Ecto neural progenitor cell (in vitro differentiated cells): ENCODE measurements around the gene DNMT3L.
"Not testable (repeated sequence)": the region's sequence is repeated elsewhere in the genome, so short reads cannot be mapped to it uniquely, and the experiment has no call there.

ENCODE experiments used
- DNase-seq: peaks from one replicate; pipeline ENCODE4 v3.0.0-alpha.2; 2018; ENCODE audit warnings: low spot score

DNMT3L gene

DNA sequence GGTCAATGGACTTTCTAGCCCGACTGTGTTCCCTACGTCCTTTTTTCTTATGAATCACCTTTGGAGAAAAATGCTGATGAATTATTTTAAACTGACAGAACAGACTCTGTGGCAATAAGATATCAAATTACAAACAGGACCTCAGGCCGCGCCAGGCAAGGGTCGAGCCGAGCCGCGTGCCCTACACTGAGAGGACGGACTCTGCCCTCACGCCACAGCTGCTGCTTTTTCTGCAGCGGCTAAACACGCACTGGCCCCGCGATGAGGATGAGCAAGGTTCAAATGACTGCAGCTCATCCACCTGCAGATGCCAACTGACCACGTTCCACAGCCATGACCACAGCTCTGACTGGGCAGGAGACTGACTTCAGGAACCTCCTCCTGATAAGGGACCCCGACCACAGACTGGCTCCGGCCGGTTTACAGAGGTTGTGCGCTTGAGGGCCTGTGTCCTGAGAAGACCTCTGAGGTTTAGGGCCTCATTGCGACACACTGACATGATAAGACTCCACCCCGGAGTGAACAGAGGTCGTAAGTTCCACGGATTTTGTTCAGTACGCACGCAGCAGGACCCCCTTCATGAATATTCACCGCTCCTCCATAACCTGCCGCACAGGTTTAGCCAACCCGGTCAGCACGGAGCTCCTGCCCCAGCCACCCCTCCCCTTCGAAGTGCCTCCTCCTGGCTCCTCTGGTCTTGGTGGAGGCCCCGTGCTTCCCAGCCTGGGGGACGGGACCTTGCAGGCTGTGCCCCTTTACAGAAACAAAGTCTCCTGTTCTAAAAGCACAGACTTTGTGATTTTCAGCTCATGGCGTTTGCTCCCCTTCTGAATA lies 12.3 kb downstream of the DNMT3L start:
- not testable (repeated sequence) for DNase-seq

DNA sequence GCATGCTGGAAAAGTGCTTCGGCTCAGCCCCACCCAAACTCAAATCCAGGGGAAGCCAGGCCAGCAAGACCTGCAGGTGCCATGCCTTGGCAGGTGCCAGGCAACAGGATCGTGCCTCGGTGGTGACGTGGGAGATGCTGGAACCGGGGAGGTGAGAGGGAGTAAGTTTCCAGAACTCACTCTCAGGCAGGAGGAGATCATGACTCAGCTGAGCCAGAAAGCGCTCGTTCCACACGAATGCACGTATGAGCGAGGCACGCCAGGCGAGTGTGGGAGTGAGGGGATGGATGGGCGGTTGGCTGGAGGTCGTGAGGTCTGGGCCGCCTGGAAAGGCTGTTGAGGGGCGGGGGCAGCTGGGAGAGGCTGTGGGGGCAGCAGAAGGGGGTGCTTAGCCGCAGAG lies 13.8 kb downstream of the DNMT3L start:
- not testable (repeated sequence) for DNase-seq

DNA sequence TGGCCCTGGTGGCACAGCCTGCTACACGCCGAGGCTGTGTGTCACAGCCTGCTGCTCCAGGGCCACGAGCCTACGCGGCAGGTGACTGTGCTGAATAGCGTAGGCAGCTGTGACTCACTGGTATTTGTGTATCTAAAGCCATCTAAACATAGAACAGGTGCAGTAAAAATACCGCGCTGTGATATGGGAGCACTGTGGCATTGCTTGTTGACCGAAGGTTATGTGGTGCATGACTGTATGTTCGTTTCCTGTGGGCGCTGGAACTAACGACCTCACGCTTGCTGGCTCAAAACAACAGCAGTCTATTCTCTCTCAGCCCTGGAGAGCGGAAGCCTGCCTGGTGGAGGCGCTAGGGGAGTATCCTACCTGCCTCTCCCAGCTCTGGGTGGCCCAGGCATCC lies 17.7 kb downstream of the DNMT3L start:
- not testable (repeated sequence) for DNase-seq

DNA sequence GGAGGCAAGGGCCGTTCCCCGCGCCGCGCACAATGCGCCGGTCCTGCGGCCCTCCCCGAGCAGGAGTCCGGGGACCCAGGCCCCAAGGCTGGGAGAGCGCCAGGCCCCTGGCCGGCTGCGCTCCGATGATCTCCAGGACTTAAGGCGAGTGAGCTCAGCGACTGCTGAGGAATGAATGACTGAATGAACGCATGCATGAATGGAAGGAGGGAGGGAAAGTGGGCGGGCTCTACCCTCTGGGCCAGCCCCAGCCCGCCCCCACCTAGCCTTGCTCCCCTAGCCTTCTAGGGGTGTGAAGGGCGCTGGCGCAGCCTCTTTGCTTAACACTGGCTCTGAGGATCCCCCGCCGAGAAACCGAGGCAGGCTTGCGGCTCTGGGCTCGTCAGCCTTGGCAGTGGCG lies 20.4 kb downstream of the DNMT3L start:
- not testable (repeated sequence) for DNase-seq

DNA sequence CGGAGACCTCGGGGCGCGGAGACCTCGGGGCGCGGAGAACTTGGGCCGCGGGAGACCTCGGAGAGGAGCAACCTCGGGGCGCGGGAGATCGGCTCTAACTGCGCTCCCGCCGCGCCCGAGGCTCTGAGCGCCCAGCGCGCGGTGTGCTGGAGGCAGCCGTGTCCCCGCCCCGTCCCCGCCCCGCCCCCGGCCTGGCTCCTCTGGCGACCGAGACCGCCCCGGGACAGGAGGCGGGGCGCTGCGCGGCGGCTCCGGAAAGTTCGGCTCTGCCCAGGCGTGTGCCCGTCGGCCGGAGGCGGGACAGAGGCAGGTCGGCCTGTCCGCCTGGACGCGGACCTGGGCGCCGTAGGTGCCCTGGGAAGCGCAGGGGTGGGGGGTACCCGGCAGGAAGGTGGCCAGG lies 20.9 kb downstream of the DNMT3L start, which contains the start of gene ICOSLG:
Gene ICOSLG (minus strand): TSS at position 102 of the 400 bp plus-strand sequence. CDS start 126 bp downstream, outside the sequence.
- not testable (repeated sequence) for DNase-seq

DNA sequence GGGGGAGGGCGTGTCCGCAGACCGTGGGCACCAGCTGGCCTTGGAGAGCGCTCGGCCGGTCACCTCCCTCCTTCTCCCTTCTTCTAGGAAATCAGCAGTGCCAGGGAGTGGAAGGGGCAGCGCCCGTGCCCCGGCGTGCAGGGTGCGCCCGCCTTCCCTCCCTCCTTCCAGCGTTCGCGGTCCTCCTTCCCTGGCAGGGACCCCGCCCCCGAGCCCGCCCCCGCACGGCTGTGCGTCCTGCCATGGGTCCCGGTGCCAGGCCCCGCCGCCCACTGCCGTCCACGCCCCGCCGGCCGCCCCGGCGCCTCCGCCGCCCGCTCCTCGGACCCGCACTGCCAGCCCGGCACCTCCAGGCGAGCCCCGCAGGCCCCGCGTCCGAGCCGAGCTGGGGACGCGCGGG lies 21.3 kb downstream of the DNMT3L start:
- not testable (repeated sequence) for DNase-seq

DNA sequence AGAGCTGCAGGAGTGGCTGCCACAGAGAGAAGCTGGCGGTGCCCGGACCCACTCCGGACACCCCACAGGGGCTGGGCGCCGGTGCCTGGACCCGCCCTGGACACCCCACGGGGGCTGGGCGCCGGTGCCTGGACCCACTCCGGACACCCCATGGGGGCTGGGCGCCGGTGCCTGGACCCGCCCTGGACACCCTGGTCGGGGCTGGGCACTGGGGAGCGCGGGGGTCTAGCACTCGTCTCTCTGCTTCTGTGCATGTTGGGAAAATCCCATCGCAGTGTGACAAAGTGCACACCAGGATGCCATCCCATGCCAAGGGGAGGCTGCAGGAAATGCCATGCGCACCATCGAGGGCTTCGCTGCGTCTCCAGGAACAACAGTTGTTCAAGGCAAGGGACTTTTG lies 32.1 kb downstream of the DNMT3L start:
- DNase-seq, result not testable (repeated sequence)

DNA sequence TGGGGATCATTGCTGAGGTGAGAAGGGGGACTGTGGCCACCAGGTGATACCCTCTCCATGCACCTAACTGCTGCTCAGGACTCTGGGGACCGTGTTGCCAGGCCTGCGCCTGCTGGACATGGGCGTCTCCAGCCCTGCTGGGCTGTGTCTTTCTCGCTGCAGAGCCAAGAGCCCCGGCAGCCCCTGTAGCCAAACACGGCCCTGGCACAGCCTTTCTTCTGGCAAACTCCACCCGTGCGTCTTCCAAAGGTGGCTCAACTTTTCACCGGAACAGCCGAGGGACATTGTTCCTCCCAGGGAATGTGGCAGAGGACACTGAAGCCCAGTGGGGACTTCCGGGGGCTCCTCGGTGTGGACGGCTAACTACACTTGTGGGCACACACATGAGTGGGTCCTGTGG lies 33.6 kb downstream of the DNMT3L start:
- not testable (repeated sequence) for DNase-seq

DNA sequence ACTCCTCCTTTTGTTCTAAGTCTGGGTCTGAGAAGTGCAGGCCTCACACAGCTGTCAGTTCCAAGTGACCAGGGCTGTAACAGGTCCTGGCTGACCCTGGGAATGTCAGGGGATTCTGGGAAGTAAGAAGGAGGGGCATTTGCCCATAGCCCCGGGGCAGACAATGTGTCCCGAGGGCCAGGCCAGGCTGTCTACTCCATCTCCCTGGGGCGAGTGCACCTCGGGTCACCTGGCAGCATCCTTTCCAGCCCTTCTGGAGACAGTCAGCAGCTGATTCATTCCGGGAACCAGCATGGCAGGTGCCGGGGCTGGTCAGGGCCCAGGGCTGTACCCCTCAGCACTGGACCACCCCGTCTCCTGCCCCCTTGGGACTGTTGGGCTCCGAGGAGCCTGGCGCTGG lies 34.1 kb downstream of the DNMT3L start:
- not testable (repeated sequence) for DNase-seq

DNA sequence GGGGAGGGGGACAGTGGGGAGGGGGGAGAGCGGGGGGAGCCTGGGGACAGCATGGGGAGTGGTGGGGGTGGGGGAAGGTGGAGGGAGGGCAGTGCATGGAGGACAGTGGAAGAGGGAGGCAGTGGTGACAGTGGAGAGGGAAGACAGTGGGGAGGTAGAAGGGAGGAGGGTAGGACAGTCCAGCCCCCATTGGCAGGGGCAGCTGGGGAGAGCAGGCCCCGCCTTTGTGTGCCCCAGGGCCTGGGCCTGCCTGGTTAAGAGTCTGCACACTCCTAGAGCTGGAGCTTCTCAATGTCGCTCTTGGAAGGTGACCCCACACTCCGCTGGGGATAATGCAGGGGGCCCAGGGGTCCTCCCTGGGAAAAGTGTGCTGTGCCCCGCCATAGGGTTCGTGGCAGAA lies 36.1 kb downstream of the DNMT3L start:
- DNase-seq, result not testable (repeated sequence)

DNA sequence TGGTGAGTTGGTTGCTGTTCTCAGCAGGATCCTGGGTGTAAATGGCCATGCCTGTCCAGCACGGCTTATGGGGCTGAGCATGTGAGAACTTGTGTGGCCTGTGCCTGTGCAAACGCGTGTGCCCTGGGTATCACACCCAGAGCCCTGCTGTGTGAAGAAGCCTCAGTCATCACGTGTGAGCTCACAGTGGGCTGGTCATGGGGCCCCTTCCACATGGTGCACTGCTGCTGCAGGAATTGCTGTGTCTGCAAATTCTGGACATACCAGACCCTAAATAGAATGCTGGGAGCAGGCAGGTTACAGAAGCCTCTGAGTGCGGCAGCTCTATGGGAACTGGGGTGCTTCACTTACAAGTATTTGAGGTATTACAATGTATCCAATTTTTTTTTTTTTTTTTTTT lies 38.4 kb downstream of the DNMT3L start:
- DNase-seq, result not testable (repeated sequence)

DNA sequence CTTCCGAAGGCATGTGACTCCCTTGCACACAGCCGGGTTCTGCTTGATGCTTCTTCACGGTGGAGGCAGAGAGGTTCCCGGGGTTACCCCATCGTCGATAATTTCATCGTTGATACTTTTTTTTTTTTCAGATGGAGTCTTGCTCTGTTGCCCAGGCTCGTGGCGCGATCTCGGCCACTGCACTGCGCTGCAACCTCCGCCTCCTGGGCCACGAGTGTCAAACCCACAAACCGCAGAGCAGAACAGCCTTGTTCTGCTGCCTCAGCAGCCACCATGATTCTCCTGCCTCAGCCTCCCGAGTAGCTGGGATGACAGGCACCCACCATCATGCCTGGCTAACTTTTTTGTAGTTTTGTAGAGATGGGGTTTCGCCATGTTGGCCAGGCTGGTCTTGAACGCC lies 41.0 kb downstream of the DNMT3L start:
- not testable (repeated sequence) for DNase-seq

DNA sequence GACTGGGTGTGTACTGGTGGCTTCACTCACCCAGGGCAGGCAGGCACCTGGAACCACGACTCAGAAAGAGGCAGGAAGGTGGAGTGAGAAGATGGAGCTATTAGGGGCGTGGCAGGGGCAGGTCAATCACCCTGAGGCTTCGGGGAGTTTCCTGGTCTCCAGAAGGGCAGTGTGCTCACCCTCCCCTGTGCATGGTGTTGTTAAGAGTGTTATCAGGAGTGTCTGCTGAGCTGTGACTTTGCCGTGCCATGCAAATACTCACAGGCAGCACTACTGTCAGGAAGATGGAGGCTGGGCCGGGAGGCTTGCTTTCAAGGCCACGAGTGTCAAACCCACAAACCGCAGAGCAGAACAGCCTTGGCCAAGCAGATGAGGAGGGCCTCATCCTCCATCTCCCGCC lies 43.2 kb downstream of the DNMT3L start:
- not testable (repeated sequence) for DNase-seq

DNA sequence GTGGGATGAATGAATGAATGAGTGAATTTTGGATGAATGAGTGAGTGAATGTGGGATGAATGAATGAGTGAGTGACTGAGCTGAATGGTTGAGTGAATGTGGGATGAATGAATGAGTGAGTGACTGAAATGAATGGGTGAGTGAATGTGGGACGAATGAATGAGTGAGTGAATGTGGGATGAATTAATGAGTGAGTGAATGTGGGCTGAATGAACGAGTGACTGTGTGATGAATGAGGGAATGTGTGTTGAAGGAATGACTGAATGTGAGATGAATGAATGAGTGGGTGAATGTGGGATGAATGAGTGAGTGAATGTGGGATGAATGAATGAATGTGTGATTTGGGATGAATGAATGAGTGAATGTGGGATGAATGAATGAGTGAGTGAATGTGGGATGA lies 49.7 kb downstream of the DNMT3L start:
- DNase-seq, result not testable (repeated sequence)

DNA sequence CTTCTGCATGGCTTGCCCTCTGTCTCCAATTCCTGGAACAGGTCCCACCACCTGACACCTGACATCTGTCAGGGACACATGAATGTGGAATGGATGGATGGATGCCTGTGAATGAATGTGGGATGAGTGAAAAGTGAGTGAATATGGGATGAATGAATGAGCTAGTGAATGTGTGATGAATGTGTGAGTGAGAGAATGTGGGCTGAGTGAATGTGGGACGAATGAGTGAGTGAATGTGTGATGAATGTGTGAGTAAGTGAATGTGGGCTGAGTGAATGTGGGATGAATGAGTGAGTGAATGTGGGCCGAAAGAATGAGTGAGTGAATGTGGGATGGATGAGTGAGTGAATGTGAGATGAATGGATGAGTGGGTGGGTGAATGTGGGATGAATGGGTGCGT lies 50.1 kb downstream of the DNMT3L start:
- not testable (repeated sequence) for DNase-seq

DNA sequence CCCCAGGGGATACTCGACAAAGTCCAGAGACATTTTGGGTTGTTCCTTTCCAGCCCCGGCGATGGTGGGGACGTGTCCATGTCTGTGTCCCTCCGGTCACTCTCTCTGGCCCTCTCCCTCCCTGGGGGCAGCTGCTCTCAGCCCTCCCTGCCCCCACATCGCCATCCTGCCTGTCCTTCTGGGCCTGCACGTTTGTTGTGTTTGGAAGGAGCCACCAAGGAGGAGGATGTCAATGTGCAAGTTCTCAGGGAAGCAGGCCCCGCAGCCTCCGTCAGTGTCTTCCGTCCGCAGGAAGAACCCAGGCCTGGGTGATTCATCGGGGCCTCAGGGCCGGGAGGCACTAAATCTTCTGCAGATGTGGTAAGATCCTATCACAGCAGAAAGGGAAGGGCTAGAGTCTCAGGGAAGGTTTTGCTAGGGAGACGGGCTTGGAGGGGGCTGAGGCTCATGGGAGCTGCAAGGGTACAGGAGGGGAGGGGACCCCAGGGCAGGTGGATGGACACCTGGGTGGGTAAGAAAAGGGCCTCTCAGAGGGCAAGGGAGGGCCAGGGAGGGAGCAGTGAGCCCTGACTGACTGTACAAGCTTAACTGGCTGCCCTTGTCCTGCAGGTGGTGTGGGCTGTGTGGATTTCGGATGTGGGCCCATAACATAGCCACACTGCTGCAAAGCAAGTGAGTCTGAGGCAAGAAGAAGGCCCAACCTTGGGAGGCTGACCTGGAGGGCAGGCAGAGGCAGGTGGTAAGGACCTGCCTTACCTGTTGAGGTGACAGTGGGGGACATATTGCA lies 53.6 kb downstream of the DNMT3L start:
- DNase-seq, result not testable (repeated sequence)

DNA sequence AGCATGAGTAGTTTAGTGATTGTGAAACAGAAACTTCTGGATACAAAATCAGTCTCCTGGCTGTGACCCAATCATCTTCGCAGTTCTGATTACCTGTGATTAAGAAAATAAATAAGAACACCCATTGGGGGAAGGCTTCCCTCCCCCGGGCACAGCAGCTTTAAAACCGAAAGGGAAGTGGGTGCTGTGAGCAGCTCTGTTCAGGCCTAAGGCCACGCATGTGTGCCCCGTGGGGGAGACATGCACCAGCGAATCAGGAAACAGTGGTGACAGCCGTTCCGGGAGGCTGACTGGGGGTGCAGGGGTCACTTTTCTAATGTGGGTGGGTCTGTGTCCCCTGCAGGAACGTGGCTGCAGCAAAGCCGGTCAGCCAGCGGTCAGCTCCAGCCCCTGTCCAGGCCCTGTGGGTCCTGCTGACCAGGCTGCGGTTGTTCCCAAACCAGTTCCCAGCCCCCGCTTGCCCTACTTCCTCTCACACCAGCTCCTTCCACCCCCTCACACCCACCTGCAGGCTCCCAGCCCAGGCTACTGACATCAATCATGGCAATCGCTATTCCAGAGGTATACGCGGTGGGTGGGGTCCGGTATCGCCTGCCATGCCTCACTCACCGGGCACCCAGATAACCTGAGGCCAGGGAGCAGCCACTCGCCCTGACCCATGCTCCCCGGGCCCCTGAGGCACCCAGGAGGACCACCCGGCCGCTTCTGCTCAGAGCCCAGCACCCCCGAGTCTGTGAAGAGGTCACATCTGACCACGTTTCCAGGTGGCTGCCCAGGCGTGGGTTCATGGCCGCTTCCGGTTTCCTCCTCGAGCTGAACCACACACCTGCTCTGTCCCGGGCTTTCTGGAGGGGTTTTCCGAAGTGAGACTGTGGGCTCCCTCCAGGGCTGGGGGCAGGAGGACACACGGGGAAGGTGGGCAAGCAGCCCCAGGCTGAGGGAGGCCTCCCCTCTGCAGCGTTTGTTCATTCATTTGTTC lies 54.7 kb downstream of the DNMT3L start:
- not testable (repeated sequence) for DNase-seq

DNA sequence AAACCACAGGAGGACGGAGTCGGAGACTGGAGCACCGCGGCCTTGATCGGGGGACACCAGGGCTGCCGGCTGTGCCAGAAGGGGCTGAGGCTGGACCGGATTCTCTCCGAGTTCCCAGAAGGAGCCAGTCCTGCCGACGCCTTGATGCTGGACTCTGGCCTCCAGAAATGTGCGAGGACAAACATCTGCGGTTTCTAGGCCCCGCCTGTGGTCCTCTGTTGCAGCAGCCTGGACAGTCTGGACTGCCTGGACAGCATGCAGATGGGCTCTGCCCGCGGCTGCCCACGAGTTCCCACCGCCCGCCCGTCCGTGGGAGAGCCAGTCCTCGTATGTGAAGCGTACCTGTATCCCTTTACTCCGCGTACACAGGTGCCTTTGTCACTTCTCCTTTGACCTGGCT lies 55.5 kb downstream of the DNMT3L start:
- not testable (repeated sequence) for DNase-seq

DNA sequence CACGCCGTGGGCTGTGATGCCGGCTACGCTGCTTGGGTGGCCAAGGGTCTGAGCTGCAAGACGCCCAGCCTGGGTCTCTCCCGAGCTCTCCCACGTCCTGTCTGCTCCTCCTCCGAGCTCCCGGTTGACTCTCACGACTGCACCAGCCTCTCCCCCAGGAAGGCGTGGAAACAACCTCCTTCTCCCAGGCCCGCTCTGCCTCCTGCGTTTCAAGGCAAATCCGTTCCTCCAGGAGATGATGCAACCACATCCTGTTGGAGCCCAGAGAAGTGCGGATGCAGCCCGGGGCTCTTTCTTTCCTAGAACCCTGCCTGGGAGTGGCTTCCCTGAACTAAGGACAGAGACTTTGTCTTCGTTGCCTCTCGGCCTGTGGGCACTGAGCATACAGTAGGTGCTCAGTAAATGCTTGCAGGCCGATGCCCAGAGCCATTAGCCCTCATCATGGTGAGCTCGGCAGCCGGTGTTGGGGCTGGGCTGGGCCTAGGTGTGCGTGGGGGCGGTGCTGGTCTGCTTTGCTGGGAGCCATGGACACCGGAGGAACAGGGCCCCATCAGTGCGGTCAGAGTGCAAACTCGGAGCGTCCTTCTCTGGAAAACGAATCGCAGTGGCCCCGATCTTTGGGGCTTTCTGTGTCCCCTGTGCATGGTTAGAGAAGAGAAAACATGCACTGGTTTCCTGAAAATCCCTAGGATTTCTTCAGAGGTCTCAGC lies 59.0 kb downstream of the DNMT3L start:
- DNase-seq, result not testable (repeated sequence)

DNA sequence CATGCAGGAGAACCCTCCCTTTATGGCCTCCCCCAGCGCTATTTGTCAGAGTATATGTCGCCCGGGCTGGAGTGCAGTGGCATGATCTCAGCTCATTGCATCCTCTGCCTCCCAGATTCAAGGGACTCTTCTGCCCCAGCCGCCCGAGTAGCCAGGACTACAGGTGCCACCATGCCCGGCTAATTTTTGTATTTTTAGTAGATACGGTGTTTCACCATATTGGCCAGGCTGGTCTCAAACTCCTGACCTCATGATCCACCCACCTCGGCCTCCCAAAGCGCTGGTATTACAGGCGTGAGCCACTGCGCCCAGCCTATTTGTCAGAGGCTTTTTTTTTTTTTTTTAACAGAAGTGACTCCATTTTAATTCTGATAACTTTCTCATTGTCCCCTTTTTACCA lies 61.7 kb downstream of the DNMT3L start:
- not testable (repeated sequence) for DNase-seq

DNA sequence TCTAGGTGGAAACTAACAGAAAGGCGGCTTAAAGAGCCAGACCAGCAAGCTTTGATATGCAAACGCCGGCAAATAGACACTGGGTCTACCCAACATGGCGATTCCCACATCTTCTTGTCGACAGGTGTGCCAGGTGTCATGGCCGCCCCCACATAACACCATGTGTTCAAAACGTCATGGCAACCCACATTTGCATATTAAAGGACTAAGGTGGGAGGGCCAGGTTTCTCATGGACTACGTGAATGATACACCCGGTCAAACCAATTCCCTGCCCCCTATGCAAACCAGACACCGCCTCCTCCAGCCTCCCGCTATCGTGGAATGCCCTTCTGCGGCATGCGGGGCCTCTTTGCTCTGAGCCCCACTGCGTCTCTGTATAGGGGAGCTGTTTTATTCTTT lies 62.2 kb downstream of the DNMT3L start:
- DNase-seq, result no peak
